SKM-1 (cell line): ENCODE data around the gene BCL2L12.
"Not testable (repeated sequence)": the region's sequence is repeated elsewhere in the genome, so short reads cannot be mapped to it uniquely, and the experiment has no call there.

Experiments used
- DNase-seq: peaks from one replicate; lab custom pipeline; 2025; ENCODE audit not compliant: unreplicated experiment; lab: John Stamatoyannopoulos, UW

The BCL2L12 gene

GRCh38 chr19:49665351-49666119 is at the start of gene BCL2L12, which contains the start of gene IRF3:
BCL2L12 (plus strand) TSS chr19:49665933; CDS start chr19:49666693, 760 bp downstream.
IRF3 (minus strand) TSS chr19:49665857; CDS start chr19:49664838, 1,019 bp downstream.
- DNase-seq, result peak; percentile 41

GRCh38 chr19:49616532-49616931 is 49.2 kb upstream of the BCL2L12 start:
- no peak for DNase-seq

- no peak for DNase-seq
These were observed 48.8 kb upstream of the BCL2L12 start for GRCh38 chr19:49616945-49617344.

GRCh38 chr19:49617860-49618259 is 47.9 kb upstream of the BCL2L12 start:
- not testable (repeated sequence) for DNase-seq

- DNase-seq, result no peak
These were observed 40.5 kb upstream of the BCL2L12 start for GRCh38 chr19:49624967-49625910.

- no peak for DNase-seq
These were observed 39.5 kb upstream of the BCL2L12 start for GRCh38 chr19:49626226-49626625.

- DNase-seq, result no peak
These were observed 36.1 kb upstream of the BCL2L12 start for GRCh38 chr19:49629659-49630058.

GRCh38 chr19:49631014-49631588 is 34.6 kb upstream of the BCL2L12 start:
- no peak for DNase-seq

- DNase-seq, result no peak
These were observed 34.0 kb upstream of the BCL2L12 start for GRCh38 chr19:49631610-49632192.

GRCh38 chr19:49632576-49632975 is 33.2 kb upstream of the BCL2L12 start:
- no peak for DNase-seq

- not testable (repeated sequence) for DNase-seq
These were observed 32.5 kb upstream of the BCL2L12 start for GRCh38 chr19:49633273-49633672.

- no peak for DNase-seq
These were observed 30.1 kb upstream of the BCL2L12 start for GRCh38 chr19:49635530-49636232.

- no peak for DNase-seq
These were observed 29.4 kb upstream of the BCL2L12 start for GRCh38 chr19:49636233-49636932.

- peak; percentile 3 for DNase-seq
These were observed 27.7 kb upstream of the BCL2L12 start for GRCh38 chr19:49637821-49638738.

GRCh38 chr19:49639401-49640112 is 26.2 kb upstream of the BCL2L12 start:
- DNase-seq, result no peak

- DNase-seq, result peak; percentile 66
These were observed 25.4 kb upstream of the BCL2L12 start, which contains the start of gene RRAS for GRCh38 chr19:49640113-49640898. RRAS (minus strand) TSS chr19:49640143; CDS start chr19:49640098, 45 bp downstream.
